Measurements from ENCODE around the gene MBNL2. TPM values are rescaled to one million over a fixed set of nuclear protein-coding genes. Genes with fewer than 3 reads are reported as not detected.
"Not testable (repeated sequence)": the region's sequence is repeated elsewhere in the genome, so short reads cannot be mapped to it uniquely, and the experiment has no call there.

The MBNL2 gene
- total and polyA plus RNA-seq, 4 donors, result 26.5 to 79.4 (median 55.7) TPM

- DNase-seq, result peak; percentile 60 to 85
- intact Hi-C loops (cut with DNase I), result loop anchor here (5.0 kb wide), 2 partner anchors 122 to 232 kb away; partner anchors contain the start of gene MBNL2 (in 1 of the 2)
- peaks cover 8 to 9% of the 10 kb centered on the region in 2 donors for H3K36me3 ChIP-seq (ENCODE audit: control insufficient read depth in 1 of 2, insufficient read depth in 2 of 2, low read length in 1 of 2)
- H3K27ac ChIP-seq (ENCODE audit: low read depth in 1 of 2, low read length in 2 of 2), result no peak overlapping the region
- WGBS, 2 donors, result 40% methylated on average over 5 of the region's 5 CpGs
- H3K9me3 ChIP-seq (ENCODE audit: control insufficient read depth, low read length), result no peaks in the 10 kb centered on the region
- H3K4me1 ChIP-seq (ENCODE audit: control insufficient read depth in 1 of 2, insufficient read depth in 2 of 2, low read length in 2 of 2), result peaks cover 0 to 3% of the 10 kb centered on the region in 2 donors
- H3K27me3 ChIP-seq (ENCODE audit: control insufficient read depth in 1 of 2, insufficient read depth in 2 of 2, low read length in 1 of 2), result no peaks in the 10 kb centered on the region
- H3K4me3 ChIP-seq (ENCODE audit: low read length in 2 of 2), result no peak overlapping the region
- ATAC-seq (ENCODE audit: low FRiP score), result peak; percentile 75
Measured at GRCh38 chr13:97344265-97345175, 122.4 kb downstream of the MBNL2 start.

GRCh38 chr13:97346097-97346496, 124.0 kb downstream of the MBNL2 start:
- Histone ChIP-seq H3K4me3 (ENCODE audit: low read length in 2 of 2) (no peak overlapping the region), H3K27ac (ENCODE audit: low read depth in 1 of 2, low read length in 2 of 2) (no peak overlapping the region), H3K9me3 (ENCODE audit: control insufficient read depth, low read length) (no peaks in the 10 kb centered on the region), H3K27me3 (ENCODE audit: control insufficient read depth in 1 of 2, insufficient read depth in 2 of 2, low read length in 1 of 2) (no peaks in the 10 kb centered on the region), H3K36me3 (ENCODE audit: control insufficient read depth in 1 of 2, insufficient read depth in 2 of 2, low read length in 1 of 2) (peaks cover 11 to 13% of the 10 kb centered on the region in 2 donors), H3K4me1 (ENCODE audit: control insufficient read depth in 1 of 2, insufficient read depth in 2 of 2, low read length in 2 of 2) (peaks cover 0 to under 1% of the 10 kb centered on the region in 2 donors)
- intact Hi-C loops (cut with DNase I), result no loop called here
- WGBS, 2 donors, result 88 to 95% methylated on average over 2 of the region's 2 CpGs
- no peak for DNase-seq
- ATAC-seq (ENCODE audit: low FRiP score), result no peak

GRCh38 chr13:97346561-97347254, 124.6 kb downstream of the MBNL2 start:
- Histone ChIP-seq H3K4me3 (ENCODE audit: low read length in 2 of 2) (no peak overlapping the region), H3K36me3 (ENCODE audit: control insufficient read depth in 1 of 2, insufficient read depth in 2 of 2, low read length in 1 of 2) (peaks cover 11 to 13% of the 10 kb centered on the region in 2 donors), H3K4me1 (ENCODE audit: control insufficient read depth in 1 of 2, insufficient read depth in 2 of 2, low read length in 2 of 2) (no peaks in the 10 kb centered on the region), H3K27me3 (ENCODE audit: control insufficient read depth in 1 of 2, insufficient read depth in 2 of 2, low read length in 1 of 2) (no peaks in the 10 kb centered on the region), H3K27ac (ENCODE audit: low read depth in 1 of 2, low read length in 2 of 2) (no peak overlapping the region), H3K9me3 (ENCODE audit: control insufficient read depth, low read length) (no peaks in the 10 kb centered on the region)
- no peak for ATAC-seq (ENCODE audit: low FRiP score)
- peak in 1 of 2 donors; percentile 66 for DNase-seq
- WGBS, 2 donors, result 91 to 93% methylated on average over 39 of the region's 39 CpGs
- intact Hi-C loops (cut with DNase I), result no loop called here

- 90% methylated on average over 9 of the region's 9 CpGs for WGBS, 2 donors
- intact Hi-C loops (cut with DNase I), result no loop called here
- peaks cover 11 to 13% of the 10 kb centered on the region in 2 donors for H3K36me3 ChIP-seq (ENCODE audit: control insufficient read depth in 1 of 2, insufficient read depth in 2 of 2, low read length in 1 of 2)
Measured at GRCh38 chr13:97347255-97347932, 125.3 kb downstream of the MBNL2 start.

GRCh38 chr13:97348569-97349100, 126.5 kb downstream of the MBNL2 start:
- DNase-seq (no peak), ATAC-seq (ENCODE audit: low FRiP score) (no peak)
- Histone ChIP-seq H3K36me3 (ENCODE audit: control insufficient read depth in 1 of 2, insufficient read depth in 2 of 2, low read length in 1 of 2) (peaks cover 8 to 9% of the 10 kb centered on the region in 2 donors), H3K4me3 (ENCODE audit: low read length in 2 of 2) (no peak overlapping the region), H3K27me3 (ENCODE audit: control insufficient read depth in 1 of 2, insufficient read depth in 2 of 2, low read length in 1 of 2) (no peaks in the 10 kb centered on the region), H3K4me1 (ENCODE audit: control insufficient read depth in 1 of 2, insufficient read depth in 2 of 2, low read length in 2 of 2) (peaks cover 0 to 3% of the 10 kb centered on the region in 2 donors), H3K9me3 (ENCODE audit: control insufficient read depth, low read length) (no peaks in the 10 kb centered on the region), H3K27ac (ENCODE audit: low read depth in 1 of 2, low read length in 2 of 2) (no peak overlapping the region)
- WGBS, 2 donors, result 94 to 96% methylated on average over 5 of the region's 5 CpGs
- intact Hi-C loops (cut with DNase I), result no loop called here

More at GRCh38 chr13:97347255-97347932, 125.3 kb downstream of the MBNL2 start:
- H3K4me3 ChIP-seq (ENCODE audit: low read length in 2 of 2), result no peak overlapping the region
- H3K27me3 ChIP-seq (ENCODE audit: control insufficient read depth in 1 of 2, insufficient read depth in 2 of 2, low read length in 1 of 2), result no peaks in the 10 kb centered on the region
- H3K27ac ChIP-seq (ENCODE audit: low read depth in 1 of 2, low read length in 2 of 2), result no peak overlapping the region
- DNase-seq (no peak), ATAC-seq (ENCODE audit: low FRiP score) (no peak)
- H3K4me1 ChIP-seq (ENCODE audit: control insufficient read depth in 1 of 2, insufficient read depth in 2 of 2, low read length in 2 of 2), result no peaks in the 10 kb centered on the region
- no peaks in the 10 kb centered on the region for H3K9me3 ChIP-seq (ENCODE audit: control insufficient read depth, low read length)

GRCh38 chr13:97352012-97352411, 129.9 kb downstream of the MBNL2 start:
- not testable (repeated sequence) for H3K4me1 ChIP-seq (ENCODE audit: control insufficient read depth in 1 of 2, insufficient read depth in 2 of 2, low read length in 2 of 2); DNase-seq; H3K4me3 ChIP-seq (ENCODE audit: low read length in 2 of 2); H3K27me3 ChIP-seq (ENCODE audit: control insufficient read depth in 1 of 2, insufficient read depth in 2 of 2, low read length in 1 of 2); H3K9me3 ChIP-seq (ENCODE audit: control insufficient read depth, low read length); H3K27ac ChIP-seq (ENCODE audit: low read depth in 1 of 2, low read length in 2 of 2)
- intact Hi-C loops (cut with DNase I), result loop anchor here in 1 of 2 donors (10.0 kb wide), 2 partner anchors 327 to 443 kb away; no protein-coding TSS in a partner anchor
- peak; percentile 48 for ATAC-seq (ENCODE audit: low FRiP score)
- WGBS, 2 donors, result 3 to 7% methylated on average over 1 of the region's 1 CpG
- peaks cover 6 to 11% of the 10 kb centered on the region in 2 donors for H3K36me3 ChIP-seq (ENCODE audit: control insufficient read depth in 1 of 2, insufficient read depth in 2 of 2, low read length in 1 of 2)

GRCh38 chr13:97352815-97353214, 130.7 kb downstream of the MBNL2 start:
- no peak for DNase-seq
- no peaks in the 10 kb centered on the region for H3K27me3 ChIP-seq (ENCODE audit: control insufficient read depth in 1 of 2, insufficient read depth in 2 of 2, low read length in 1 of 2)
- no peaks in the 10 kb centered on the region for H3K9me3 ChIP-seq (ENCODE audit: control insufficient read depth, low read length)
- no peak for ATAC-seq (ENCODE audit: low FRiP score)
- intact Hi-C loops (cut with DNase I), result loop anchor here in 1 of 2 donors (10.0 kb wide), 2 partner anchors 328 to 442 kb away; no protein-coding TSS in a partner anchor
- peaks cover 0 to 3% of the 10 kb centered on the region in 2 donors for H3K4me1 ChIP-seq (ENCODE audit: control insufficient read depth in 1 of 2, insufficient read depth in 2 of 2, low read length in 2 of 2)
- no peak overlapping the region for H3K4me3 ChIP-seq (ENCODE audit: low read length in 2 of 2)
- no peak overlapping the region for H3K27ac ChIP-seq (ENCODE audit: low read depth in 1 of 2, low read length in 2 of 2)
- H3K36me3 ChIP-seq (ENCODE audit: control insufficient read depth in 1 of 2, insufficient read depth in 2 of 2, low read length in 1 of 2), result peaks cover 5 to 8% of the 10 kb centered on the region in 2 donors

Data from aorta (tissue), 5 donors.